HFFc6 (cell line): ENCODE data around the gene GPALPP1. TPM values are rescaled to one million over a fixed set of nuclear protein-coding genes. Genes with fewer than 3 reads are reported as not detected.
"Not testable (repeated sequence)": the region's sequence is repeated elsewhere in the genome, so short reads cannot be mapped to it uniquely, and the experiment has no call there.

ENCODE experiments used
- DNase-seq: peaks from one replicate; pipeline ENCODE4 v3.0.0-alpha.2; 2018
- H3K27ac Mint-ChIP-seq: 2 replicates; pipeline ENCODE4 v1.8.0; 2020; ENCODE audit warnings: mild to moderate bottlenecking, mixed read lengths
- H3K27me3 Mint-ChIP-seq: 2 replicates; pipeline ENCODE4 v1.8.0; 2021; ENCODE audit warnings: mild to moderate bottlenecking, moderate library complexity, mixed read lengths; ENCODE audit not compliant: insufficient read depth
- H3K36me3 Mint-ChIP-seq: 2 replicates; pipeline ENCODE4 v1.8.0; 2021; ENCODE audit warnings: low read depth, mixed read lengths
- H3K4me1 Mint-ChIP-seq: 2 replicates; pipeline ENCODE4 v1.8.0; 2020; ENCODE audit warnings: low read depth, mixed read lengths
- H3K4me3 Mint-ChIP-seq: 2 replicates; pipeline ENCODE4 v1.8.0; 2020; ENCODE audit warnings: mild to moderate bottlenecking, moderate library complexity, mixed read lengths
- H3K9me3 Mint-ChIP-seq: 2 replicates; pipeline ENCODE4 v1.8.0; 2020; ENCODE audit warnings: mild to moderate bottlenecking, mixed read lengths
- total RNA-seq, 6 experiments: library from RNA; stranded (reverse); fragmentation: NEBNext Ultra II Directional; extraction: Animal tissue kit (Norgen Biotek cat#: 25700); gene quantifications; 2 replicates in 1 of 6; 3 replicates in 5 of 6; pipeline ENCODE4 v1.2.3, GENCODE V29; 2021
- TF ChIP-seq, protein P1 (sequence below): fragments of 200-600 bp; sonication (generic); IDR thresholded peaks from 2 replicates; pipeline ENCODE4 v1.5.0; 2021; ENCODE audit warnings: antibody characterized with exemption, mild to moderate bottlenecking

GPALPP1 gene
- total RNA-seq, 6 experiments from 2014 or later: 22.1 to 25.8 (median 23.5) TPM

DNA sequence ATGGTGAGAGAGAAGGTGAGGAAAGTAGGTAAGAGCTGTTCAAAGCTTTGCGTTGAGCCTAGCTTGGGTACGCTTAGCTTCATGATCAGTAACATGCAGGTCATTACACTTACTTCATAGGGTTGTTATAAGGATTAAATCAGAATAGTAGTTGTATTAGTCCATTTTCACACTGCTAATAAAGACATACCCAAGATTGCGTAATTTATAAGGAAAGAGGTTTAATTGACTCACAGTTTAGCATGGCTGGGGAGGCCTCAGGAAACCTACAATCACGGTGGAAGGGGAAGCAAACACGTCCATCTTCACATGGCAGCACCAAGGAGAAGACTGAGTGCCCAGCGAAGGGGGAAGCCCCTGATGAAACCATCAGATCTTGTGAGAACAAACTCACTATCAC lies 21.9 kb downstream of the GPALPP1 start:
- DNase-seq: no peak
- Mint-ChIP-seq H3K36me3 (peaks cover 32% of the 10 kb centered on the region), H3K27me3 (no peaks in the 10 kb centered on the region), H3K9me3 (no peaks in the 10 kb centered on the region), H3K4me3 (no peak overlapping the region), H3K27ac (no peak overlapping the region), H3K4me1 (peaks cover 11% of the 10 kb centered on the region)
- TF ChIP-seq, protein P1, sequence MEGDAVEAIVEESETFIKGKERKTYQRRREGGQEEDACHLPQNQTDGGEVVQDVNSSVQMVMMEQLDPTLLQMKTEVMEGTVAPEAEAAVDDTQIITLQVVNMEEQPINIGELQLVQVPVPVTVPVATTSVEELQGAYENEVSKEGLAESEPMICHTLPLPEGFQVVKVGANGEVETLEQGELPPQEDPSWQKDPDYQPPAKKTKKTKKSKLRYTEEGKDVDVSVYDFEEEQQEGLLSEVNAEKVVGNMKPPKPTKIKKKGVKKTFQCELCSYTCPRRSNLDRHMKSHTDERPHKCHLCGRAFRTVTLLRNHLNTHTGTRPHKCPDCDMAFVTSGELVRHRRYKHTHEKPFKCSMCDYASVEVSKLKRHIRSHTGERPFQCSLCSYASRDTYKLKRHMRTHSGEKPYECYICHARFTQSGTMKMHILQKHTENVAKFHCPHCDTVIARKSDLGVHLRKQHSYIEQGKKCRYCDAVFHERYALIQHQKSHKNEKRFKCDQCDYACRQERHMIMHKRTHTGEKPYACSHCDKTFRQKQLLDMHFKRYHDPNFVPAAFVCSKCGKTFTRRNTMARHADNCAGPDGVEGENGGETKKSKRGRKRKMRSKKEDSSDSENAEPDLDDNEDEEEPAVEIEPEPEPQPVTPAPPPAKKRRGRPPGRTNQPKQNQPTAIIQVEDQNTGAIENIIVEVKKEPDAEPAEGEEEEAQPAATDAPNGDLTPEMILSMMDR: no peak

DNA sequence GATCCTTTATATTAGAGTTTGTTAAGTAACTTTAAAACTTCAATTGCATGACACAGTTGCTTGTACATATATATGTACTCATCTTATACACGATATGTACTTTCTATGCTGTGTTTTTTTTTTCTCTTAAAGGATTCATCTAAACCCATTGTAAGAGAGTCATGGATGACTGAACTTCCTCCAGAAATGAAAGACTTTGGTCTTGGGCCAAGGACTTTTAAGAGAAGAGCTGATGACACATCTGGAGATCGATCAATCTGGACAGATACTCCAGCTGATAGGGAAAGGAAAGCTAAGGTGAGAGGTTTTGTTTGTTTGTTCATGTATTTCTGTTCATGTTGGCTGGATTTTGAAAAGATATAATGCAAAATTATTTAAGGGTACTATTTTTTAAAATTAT lies 26.0 kb downstream of the GPALPP1 start:
- no peak for DNase-seq
- Mint-ChIP-seq H3K36me3 (peaks cover 26% of the 10 kb centered on the region), H3K4me1 (peaks cover 11% of the 10 kb centered on the region), H3K27ac (no peak overlapping the region), H3K4me3 (no peak overlapping the region), H3K27me3 (no peaks in the 10 kb centered on the region), H3K9me3 (no peaks in the 10 kb centered on the region)
- TF ChIP-seq, protein P1: no peak

DNA sequence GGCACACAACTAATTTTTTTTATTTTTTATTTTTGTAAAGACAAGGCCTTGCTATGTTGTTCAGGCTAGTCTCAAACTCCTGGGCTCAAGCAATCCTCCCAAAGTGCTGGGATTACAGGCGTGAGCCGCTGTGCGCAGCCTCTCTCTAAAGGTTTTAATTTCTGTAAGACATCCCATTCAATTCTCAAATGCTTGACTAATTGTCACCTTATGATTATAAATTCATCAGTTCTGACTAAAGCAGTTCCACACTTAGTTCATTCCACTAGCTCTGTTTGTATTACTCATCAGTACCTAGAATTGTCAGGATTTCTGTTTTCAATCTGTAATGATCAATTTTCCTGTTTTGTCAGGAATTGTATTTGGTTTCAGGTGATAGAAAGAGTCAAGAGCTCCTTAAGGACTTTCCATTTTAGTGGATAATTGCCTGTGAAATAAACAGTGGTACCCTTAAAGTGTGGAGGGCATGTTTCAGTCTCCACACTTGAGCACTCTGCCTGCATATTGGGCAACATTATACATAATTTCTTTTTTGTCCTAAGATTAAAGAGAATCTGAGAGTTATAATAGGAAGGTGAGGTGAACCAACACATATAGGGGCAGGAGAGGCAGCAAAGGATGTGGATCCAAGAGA lies 27.6 kb downstream of the GPALPP1 start:
- DNase-seq: no peak
- Mint-ChIP-seq H3K27ac (no peak overlapping the region), H3K4me1 (peaks cover 11% of the 10 kb centered on the region), H3K4me3 (no peak overlapping the region), H3K36me3 (peaks cover 24% of the 10 kb centered on the region), H3K9me3 (no peaks in the 10 kb centered on the region), H3K27me3 (no peaks in the 10 kb centered on the region)
- TF ChIP-seq, protein P1: no peak

DNA sequence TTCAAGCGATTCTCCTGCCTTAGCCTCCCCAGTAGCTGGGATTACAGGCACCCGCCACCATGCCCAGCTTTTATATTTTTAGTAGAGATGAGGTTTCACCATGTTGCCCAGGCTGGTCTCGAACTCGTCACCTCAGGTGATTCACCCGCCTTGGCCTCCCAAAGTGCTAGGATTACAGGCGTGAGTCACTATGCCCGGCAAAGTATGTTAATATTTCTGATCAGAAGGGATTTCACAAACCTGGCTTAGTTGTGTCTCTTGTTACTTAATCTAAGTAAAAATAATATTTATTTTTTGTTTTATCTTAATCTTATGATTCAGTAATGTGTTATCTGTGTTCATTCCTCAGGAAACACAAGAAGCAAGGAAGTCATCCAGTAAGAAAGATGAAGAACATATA lies 30.6 kb downstream of the GPALPP1 start:
- not testable (repeated sequence) for H3K27ac Mint-ChIP-seq, H3K9me3 Mint-ChIP-seq, H3K4me1 Mint-ChIP-seq, H3K27me3 Mint-ChIP-seq, DNase-seq, H3K4me3 Mint-ChIP-seq
- peaks cover 19% of the 10 kb centered on the region for H3K36me3 Mint-ChIP-seq

DNA sequence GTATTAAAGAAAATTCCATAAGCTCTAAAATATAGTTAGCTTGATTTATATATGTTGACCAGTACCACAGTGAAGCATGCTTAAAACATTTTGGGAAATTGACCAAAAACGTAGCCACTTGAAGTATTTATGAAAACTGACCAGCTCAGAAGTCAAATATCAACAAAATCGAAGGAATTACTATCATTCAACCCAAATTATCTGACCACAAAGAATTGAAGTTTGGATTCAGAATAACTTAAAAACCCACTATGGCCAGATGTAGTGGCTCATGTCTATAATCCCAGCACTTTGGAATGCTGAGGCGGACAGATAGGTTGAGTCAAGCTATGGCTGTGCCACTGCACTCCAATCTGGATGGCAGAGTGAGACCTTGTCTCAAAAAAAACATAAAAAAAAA lies 31.9 kb downstream of the GPALPP1 start:
- Mint-ChIP-seq H3K27ac (no peak overlapping the region), H3K36me3 (peaks cover 14% of the 10 kb centered on the region; the same call in 1 of the 2 replicates)
- no peak for DNase-seq

DNA sequence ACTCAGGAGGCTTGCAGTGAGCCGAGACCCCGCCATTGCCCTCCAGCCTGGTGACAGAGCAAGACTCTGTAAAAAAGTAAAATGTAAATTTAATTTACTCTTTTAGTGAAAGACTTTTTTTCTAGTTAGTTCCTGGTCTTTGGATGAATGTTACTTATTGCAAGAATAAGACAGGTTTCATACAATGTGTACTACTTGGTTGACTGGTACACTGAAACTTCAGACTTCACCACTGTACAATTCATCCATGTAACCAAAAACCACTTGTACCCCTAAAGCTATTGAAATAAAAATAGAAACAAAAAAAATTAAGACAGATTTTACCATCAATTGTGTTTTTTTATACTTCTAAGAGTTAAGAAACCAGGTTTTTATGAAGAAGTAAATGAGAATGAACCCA lies 35.5 kb downstream of the GPALPP1 start:
- no peaks in the 10 kb centered on the region for H3K9me3 Mint-ChIP-seq
- no peak overlapping the region for H3K4me3 Mint-ChIP-seq
- H3K4me1 Mint-ChIP-seq: no peaks in the 10 kb centered on the region
- no peak overlapping the region for H3K27ac Mint-ChIP-seq
- no peak for DNase-seq
- TF ChIP-seq, protein P1: no peak
- H3K27me3 Mint-ChIP-seq: no peaks in the 10 kb centered on the region
- peaks cover 14% of the 10 kb centered on the region; the same call in 1 of the 2 replicates for H3K36me3 Mint-ChIP-seq

More for the DNA sequence above, 31.9 kb downstream of the GPALPP1 start:
- H3K27me3 Mint-ChIP-seq: no peaks in the 10 kb centered on the region
- TF ChIP-seq, protein P1: no peak
- H3K9me3 Mint-ChIP-seq: no peaks in the 10 kb centered on the region
- no peaks in the 10 kb centered on the region for H3K4me1 Mint-ChIP-seq
- no peak overlapping the region for H3K4me3 Mint-ChIP-seq
